ENCODE results near the gene P3H1.

DNA sequence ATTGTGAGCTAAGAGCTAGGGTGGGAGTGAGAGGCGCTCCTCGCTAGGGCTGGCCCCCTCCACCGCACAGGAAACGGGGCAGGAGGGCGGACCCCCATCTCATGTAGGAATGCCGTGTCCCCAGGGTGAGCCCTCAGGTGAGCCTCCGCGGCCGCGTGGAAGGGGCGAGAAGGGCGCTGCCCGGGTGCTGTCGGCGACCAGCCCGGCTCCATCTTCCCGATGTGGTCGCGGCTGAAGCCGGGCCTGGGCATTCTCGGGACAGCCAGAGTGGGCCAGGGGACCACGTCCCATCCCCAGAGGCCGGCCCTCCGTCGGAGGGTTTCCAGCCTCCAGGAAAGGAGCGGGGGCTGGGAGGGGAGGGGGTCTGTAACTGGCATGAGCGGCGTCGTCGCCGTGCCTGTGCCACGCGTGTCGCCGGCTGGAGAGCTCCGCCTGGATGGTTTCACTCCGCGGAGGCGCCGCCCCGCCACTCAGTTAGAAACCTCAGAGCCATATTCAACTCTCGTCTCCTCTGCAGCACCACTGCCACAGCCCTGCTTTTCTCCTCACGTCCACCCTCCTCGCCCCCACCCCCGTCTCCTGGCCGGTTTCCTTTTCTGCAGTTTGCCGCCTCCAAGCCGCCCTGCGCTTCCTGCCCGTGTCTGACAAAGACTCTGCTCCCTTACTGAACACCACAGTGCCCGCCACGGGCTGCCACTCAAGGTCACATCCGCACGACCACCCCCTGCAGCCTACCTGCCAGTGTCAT is 18.3 kb upstream of the P3H1 start, which contains the start of gene TMEM269:
- TF ChIP-seq, protein P1, sequence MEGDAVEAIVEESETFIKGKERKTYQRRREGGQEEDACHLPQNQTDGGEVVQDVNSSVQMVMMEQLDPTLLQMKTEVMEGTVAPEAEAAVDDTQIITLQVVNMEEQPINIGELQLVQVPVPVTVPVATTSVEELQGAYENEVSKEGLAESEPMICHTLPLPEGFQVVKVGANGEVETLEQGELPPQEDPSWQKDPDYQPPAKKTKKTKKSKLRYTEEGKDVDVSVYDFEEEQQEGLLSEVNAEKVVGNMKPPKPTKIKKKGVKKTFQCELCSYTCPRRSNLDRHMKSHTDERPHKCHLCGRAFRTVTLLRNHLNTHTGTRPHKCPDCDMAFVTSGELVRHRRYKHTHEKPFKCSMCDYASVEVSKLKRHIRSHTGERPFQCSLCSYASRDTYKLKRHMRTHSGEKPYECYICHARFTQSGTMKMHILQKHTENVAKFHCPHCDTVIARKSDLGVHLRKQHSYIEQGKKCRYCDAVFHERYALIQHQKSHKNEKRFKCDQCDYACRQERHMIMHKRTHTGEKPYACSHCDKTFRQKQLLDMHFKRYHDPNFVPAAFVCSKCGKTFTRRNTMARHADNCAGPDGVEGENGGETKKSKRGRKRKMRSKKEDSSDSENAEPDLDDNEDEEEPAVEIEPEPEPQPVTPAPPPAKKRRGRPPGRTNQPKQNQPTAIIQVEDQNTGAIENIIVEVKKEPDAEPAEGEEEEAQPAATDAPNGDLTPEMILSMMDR (conservative IDR thresholded peaks at IDR 0.05), result no peak
- TF ChIP-seq EZH2 (IDR thresholded peaks at IDR 0.05; ENCODE audit: low read depth), result no peak
